T-cell (primary cell): ENCODE results near the gene ASB13. TPM values are rescaled to one million over a fixed set of nuclear protein-coding genes. Genes with fewer than 3 reads are reported as not detected.

Experiments used
- ATAC-seq, 4 experiments: fragments of 200-7000 bp in 3 of 4; fragments of 150-1000 bp in 1 of 4; cut with Tn5 transposase; replicated peaks in 1 of 4; 1 replicate in 3 of 4; 2 replicates in 1 of 4; pipeline ENCODE4 v1.10.0; 2021; ENCODE audit warnings: moderate library complexity in 3 of 4, mild to moderate bottlenecking in 2 of 4, moderate number of reproducible peaks in 1 of 4
- CTCF ChIA-PET, 2 donors: fragments of 300-600 bp; sonication (Branson Sonifier 250); formaldehyde crosslinking; loops; one replicate each; lab custom pipeline; 2022; ENCODE audit warnings: antibody characterized with exemption in 2 of 2; lab: Charles Lee
- POLR2A ChIA-PET, 2 donors: fragments of 300-600 bp; sonication (Branson Sonifier 250); formaldehyde crosslinking; loops; one replicate each; lab custom pipeline; 2022; ENCODE audit warnings: antibody characterized with exemption in 2 of 2; lab: Charles Lee
- DNase-seq, 35 experiments: peaks; one replicate each; pipeline versions ENCODE4 v3.0.0 to v3.0.0-alpha.2; 2013 to 2023
- H3K27ac ChIP-seq: one replicate; pipeline ENCODE4 v1.5.1; 2013; ENCODE audit warnings: low read length
- H3K27me3 ChIP-seq, 2 experiments: replicated peaks in 1 of 2; 1 replicate in 1 of 2; 2 replicates in 1 of 2; pipeline versions ENCODE4 v1.6.1 to v1.7.0; 2013; ENCODE audit warnings: low read length in 1 of 2, mixed read lengths in 1 of 2; ENCODE audit not compliant: control insufficient read depth in 2 of 2, insufficient read depth in 2 of 2; ENCODE audit errors: extremely low read depth in 1 of 2
- H3K36me3 ChIP-seq, 2 donors: 1 replicate in 1 of 2; 2 replicates in 1 of 2; pipeline versions ENCODE4 v1.6.1 to v1.7.0; 2013; ENCODE audit warnings: low read length in 1 of 2; ENCODE audit not compliant: control insufficient read depth in 2 of 2, insufficient read depth in 1 of 2; ENCODE audit errors: extremely low read depth in 1 of 2
- H3K4me1 ChIP-seq, 2 experiments: 1 replicate in 1 of 2; 2 replicates in 1 of 2; pipeline versions ENCODE4 v1.6.1 to v1.7.0; 2013; ENCODE audit warnings: low read length in 2 of 2, mixed read lengths in 1 of 2; ENCODE audit not compliant: insufficient read depth in 2 of 2, control insufficient read depth in 1 of 2; ENCODE audit errors: extremely low read depth in 1 of 2
- H3K4me3 ChIP-seq, 2 donors: 1 replicate in 1 of 2; 2 replicates in 1 of 2; pipeline versions ENCODE4 v1.5.1 to v1.7.0; 2013; ENCODE audit warnings: mild to moderate bottlenecking in 2 of 2, low read length in 1 of 2, moderate library complexity in 1 of 2; ENCODE audit not compliant: control insufficient read depth in 1 of 2; ENCODE audit errors: extremely low read depth in 1 of 2
- H3K9me3 ChIP-seq: 2 replicates; pipeline ENCODE4 v1.7.0; 2013
- H3K27ac Mint-ChIP-seq, 2 donors: one replicate each; pipeline ENCODE4 v1.8.0; 2020 to 2021; ENCODE audit warnings: mild to moderate bottlenecking in 2 of 2, mixed read lengths in 2 of 2
- H3K27me3 Mint-ChIP-seq, 2 donors: one replicate each; pipeline ENCODE4 v1.8.0; 2021 to 2022; ENCODE audit warnings: mixed read lengths in 2 of 2
- H3K36me3 Mint-ChIP-seq: one replicate; pipeline ENCODE4 v1.8.0; 2021; ENCODE audit warnings: mixed read lengths
- H3K4me1 Mint-ChIP-seq, 3 donors: one replicate each; pipeline ENCODE4 v1.8.0; 2020 to 2022; ENCODE audit warnings: mixed read lengths in 3 of 3, mild to moderate bottlenecking in 1 of 3
- H3K4me3 Mint-ChIP-seq, 3 donors: one replicate each; pipeline ENCODE4 v1.8.0; 2020 to 2022; ENCODE audit warnings: mild to moderate bottlenecking in 3 of 3, mixed read lengths in 3 of 3, moderate library complexity in 3 of 3
- H3K9me3 Mint-ChIP-seq, 3 donors: one replicate each; pipeline ENCODE4 v1.8.0; 2020 to 2022; ENCODE audit warnings: mixed read lengths in 3 of 3
- WGBS: methylation state at CpG from one replicate; pipeline ENCODE4 v1.1.5; 2013; ENCODE audit warnings: missing lambda C conversion rate; ENCODE audit not compliant: insufficient coverage; 5-methylcytosine and 5-hydroxymethylcytosine counted together
- total RNA-seq, 35 experiments: library from RNA in 6 of 35; stranded (reverse) in 6 of 35; fragments of 120-200 nt in 1 of 35; gene quantifications; one replicate each; pipeline versions ENCODE4 v1.2.1 to v1.2.4 and lab custom pipeline; 2013 to 2026

ASB13 gene
- total RNA-seq, 5 donors from 2014 or later (not counting 1 experiment from before 2014, with no cell fraction given), result 9.4 to 22.8 (median 14.1) TPM

- Mint-ChIP-seq H3K4me3 (no peak overlapping the region), H3K27me3 (peaks cover 0 to 10% of the 10 kb centered on the region in 2 donors), H3K9me3 (peaks cover 0 to 3% (median 0%) of the 10 kb centered on the region in 3 donors), H3K4me1 (peaks cover 0 to 5% (median 0%) of the 10 kb centered on the region in 3 donors), H3K27ac (no peak overlapping the region), H3K36me3 (no peaks in the 10 kb centered on the region)
- Histone ChIP-seq H3K27me3 (peaks cover 0 to 18% of the 10 kb centered on the region in 2 experiments), H3K36me3 (no peaks in the 10 kb centered on the region), H3K4me1 (no peaks in the 10 kb centered on the region), H3K4me3 (no peak overlapping the region), H3K9me3 (no peaks in the 10 kb centered on the region), H3K27ac (no peak overlapping the region)
- DNase-seq (no peak), ATAC-seq (no peak)
- ChIA-PET POLR2A (no interaction called here), CTCF (interaction anchor here in 1 of 2 donors (1.1 kb wide), 1 partner anchor 162 kb away, joined by 4 read pairs; no protein-coding TSS in a partner anchor)
- 96% methylated on average over 9 of the region's 9 CpGs for WGBS
These were observed 62.0 kb downstream of the ASB13 start for GRCh38 chr10:5604236-5604925.

- CTCF ChIA-PET, result no interaction called here
- POLR2A ChIA-PET, result no interaction called here
- Histone ChIP-seq H3K4me3 (no peak overlapping the region), H3K27me3 (peaks cover 0 to 13% of the 10 kb centered on the region in 2 experiments), H3K36me3 (no peaks in the 10 kb centered on the region), H3K9me3 (no peaks in the 10 kb centered on the region), H3K4me1 (no peaks in the 10 kb centered on the region), H3K27ac (no peak overlapping the region)
- Mint-ChIP-seq H3K4me3 (no peak overlapping the region), H3K27me3 (peaks cover 0 to 10% of the 10 kb centered on the region in 2 donors), H3K36me3 (no peaks in the 10 kb centered on the region), H3K9me3 (peaks cover 0 to 3% (median 0%) of the 10 kb centered on the region in 3 donors), H3K27ac (no peak overlapping the region), H3K4me1 (peaks cover 0 to 5% (median 0%) of the 10 kb centered on the region in 3 donors)
- 77% methylated on average over 9 of the region's 13 CpGs for WGBS
- ATAC-seq (no peak), DNase-seq (no peak)
These were observed 62.6 kb downstream of the ASB13 start for GRCh38 chr10:5603848-5604170.

- ChIA-PET CTCF (interaction anchor here in 1 of 2 donors (0.6 kb wide), 1 partner anchor 108 kb away, joined by 3 read pairs; no protein-coding TSS in a partner anchor), POLR2A (no interaction called here)
- Histone ChIP-seq H3K9me3 (no peaks in the 10 kb centered on the region), H3K4me3 (no peak overlapping the region), H3K27me3 (peaks cover 0 to 13% of the 10 kb centered on the region in 2 experiments), H3K36me3 (no peaks in the 10 kb centered on the region), H3K27ac (no peak overlapping the region), H3K4me1 (no peaks in the 10 kb centered on the region)
- peaks cover 0 to 5% (median 0%) of the 10 kb centered on the region in 3 donors for H3K4me1 Mint-ChIP-seq
- peaks cover 0 to 8% of the 10 kb centered on the region in 2 donors for H3K27me3 Mint-ChIP-seq
- WGBS, result 90% methylated on average over 8 of the region's 14 CpGs
- no peak overlapping the region for H3K4me3 Mint-ChIP-seq
- peaks cover 0 to 3% (median 0%) of the 10 kb centered on the region in 3 donors for H3K9me3 Mint-ChIP-seq
- DNase-seq (no peak), ATAC-seq (no peak)
- no peaks in the 10 kb centered on the region for H3K36me3 Mint-ChIP-seq
- no peak overlapping the region for H3K27ac Mint-ChIP-seq
These were observed 63.1 kb downstream of the ASB13 start for GRCh38 chr10:5603091-5603847.

- Mint-ChIP-seq H3K4me3 (no peak overlapping the region), H3K27ac (no peak overlapping the region), H3K9me3 (peaks cover 0 to 3% (median 0%) of the 10 kb centered on the region in 3 donors), H3K36me3 (no peaks in the 10 kb centered on the region), H3K4me1 (peaks cover 0 to 5% (median 0%) of the 10 kb centered on the region in 3 donors), H3K27me3 (peaks cover 0 to 5% of the 10 kb centered on the region in 2 donors)
- Histone ChIP-seq H3K9me3 (no peaks in the 10 kb centered on the region), H3K27ac (no peak overlapping the region), H3K27me3 (peaks cover 0 to 15% of the 10 kb centered on the region in 2 experiments), H3K4me3 (no peak overlapping the region), H3K36me3 (no peaks in the 10 kb centered on the region), H3K4me1 (no peaks in the 10 kb centered on the region)
- 42% methylated on average over 2 of the region's 11 CpGs for WGBS
- ChIA-PET POLR2A (no interaction called here), CTCF (no interaction called here)
- DNase-seq (no peak), ATAC-seq (no peak)
These were observed 64.4 kb downstream of the ASB13 start for GRCh38 chr10:5601826-5602495.

- Histone ChIP-seq H3K36me3 (no peaks in the 10 kb centered on the region), H3K9me3 (no peaks in the 10 kb centered on the region), H3K27ac (no peak overlapping the region), H3K4me3 (no peak overlapping the region), H3K27me3 (peaks cover 0 to 10% of the 10 kb centered on the region in 2 experiments), H3K4me1 (no peaks in the 10 kb centered on the region)
- DNase-seq (no peak), ATAC-seq (no peak)
- Mint-ChIP-seq H3K36me3 (no peaks in the 10 kb centered on the region), H3K4me1 (peaks cover 3 to 5% (median 4%) of the 10 kb centered on the region in 3 donors), H3K27ac (no peak overlapping the region), H3K4me3 (no peak overlapping the region), H3K9me3 (peaks cover 0 to 3% (median 0%) of the 10 kb centered on the region in 3 donors), H3K27me3 (peaks cover under 1 to 5% of the 10 kb centered on the region in 2 donors)
- 89% methylated on average over 3 of the region's 5 CpGs for WGBS
- POLR2A ChIA-PET, result no interaction called here
- CTCF ChIA-PET, result interaction anchor here in 1 of 2 donors (0.7 kb wide), 1 partner anchor 1935 kb away, joined by 3 read pairs; no protein-coding TSS in a partner anchor
These were observed 65.5 kb downstream of the ASB13 start for GRCh38 chr10:5600908-5601307.
